HG03108 (cell line): ENCODE results near the gene GIMAP7.

Source experiments
- ATAC-seq: cut with Tn5 transposase; IDR thresholded peaks from one replicate; pipeline ENCODE4 v1.9.1; 2021; ENCODE audit warnings: moderate library complexity; ENCODE audit not compliant: unreplicated experiment

Gene GIMAP7

DNA sequence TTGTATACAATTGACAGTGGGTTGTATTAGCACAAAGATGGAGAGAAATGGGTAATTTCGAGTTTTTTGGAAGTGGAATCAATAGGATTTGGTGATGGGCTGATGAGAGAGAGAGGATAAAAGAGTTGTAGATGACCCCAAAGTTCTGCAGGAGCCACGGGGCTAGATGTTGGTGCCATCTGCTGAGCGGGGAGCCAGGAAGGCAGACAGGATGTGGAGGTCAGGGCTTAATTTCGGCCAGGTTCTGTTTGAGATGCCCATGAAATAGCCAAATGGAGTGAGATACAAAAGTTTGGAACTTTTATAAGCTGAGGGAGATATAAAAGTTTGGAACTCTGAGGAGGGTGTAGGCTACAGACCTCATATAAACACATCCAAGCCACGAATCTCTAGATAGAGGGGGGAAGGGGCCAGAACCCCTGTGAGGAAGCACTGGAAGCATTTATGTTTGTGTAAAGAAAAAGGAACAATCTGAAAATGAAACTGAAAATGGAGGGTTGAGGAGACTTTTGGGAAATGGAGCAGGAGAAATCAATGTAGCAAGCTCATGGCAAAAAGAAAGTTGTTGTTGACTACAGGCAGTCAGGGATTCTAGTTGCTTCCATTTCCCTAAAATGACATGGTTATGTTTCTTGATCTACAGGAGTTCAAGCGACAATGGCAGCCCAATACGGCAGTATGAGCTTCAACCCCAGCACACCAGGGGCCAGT, 54.7 kb downstream of the GIMAP7 start:
- no peak for ATAC-seq
